HG02981 (cell line): Measurements from ENCODE around the gene COL6A5.
"Not testable (repeated sequence)": the region's sequence is repeated elsewhere in the genome, so short reads cannot be mapped to it uniquely, and the experiment has no call there.

Experiments
- ATAC-seq: cut with Tn5 transposase; IDR thresholded peaks from one replicate; pipeline ENCODE4 v1.9.1; 2021; ENCODE audit warnings: mild to moderate bottlenecking, moderate library complexity; ENCODE audit not compliant: unreplicated experiment

COL6A5 gene

GRCh38 chr3:130345487-130346079 lies at the start of gene COL6A5:
TSS of gene COL6A5 (plus strand) at chr3:130345672. CDS start at chr3:130373639, 27,967 bp downstream.
- ATAC-seq, result no peak

- ATAC-seq, result no peak
Measured at GRCh38 chr3:130299531-130299930, 45.9 kb upstream of the COL6A5 start.

GRCh38 chr3:130300888-130301287 lies 44.6 kb upstream of the COL6A5 start:
- no peak for ATAC-seq

- ATAC-seq, result no peak
Measured at GRCh38 chr3:130310109-130310508, 35.4 kb upstream of the COL6A5 start.

- ATAC-seq, result no peak
Measured at GRCh38 chr3:130312374-130312773, 33.1 kb upstream of the COL6A5 start.

GRCh38 chr3:130316169-130316568 lies 29.3 kb upstream of the COL6A5 start:
- no peak for ATAC-seq

- ATAC-seq, result no peak
Measured at GRCh38 chr3:130323503-130323902, 22.0 kb upstream of the COL6A5 start.

GRCh38 chr3:130340766-130341165 lies 4.7 kb upstream of the COL6A5 start:
- ATAC-seq, result no peak

- ATAC-seq, result no peak
Measured at GRCh38 chr3:130341388-130341787, 4.1 kb upstream of the COL6A5 start.

- ATAC-seq, result no peak
Measured at GRCh38 chr3:130341882-130342281, 3.6 kb upstream of the COL6A5 start.

- ATAC-seq, result no peak
Measured at GRCh38 chr3:130342821-130343661, 2.4 kb upstream of the COL6A5 start.

GRCh38 chr3:130348258-130348657 lies 2.8 kb downstream of the COL6A5 start:
- not testable (repeated sequence) for ATAC-seq

GRCh38 chr3:130354430-130354829 lies 9.0 kb downstream of the COL6A5 start:
- ATAC-seq, result no peak

- ATAC-seq, result no peak
Measured at GRCh38 chr3:130374033-130374432, 28.6 kb downstream of the COL6A5 start.

GRCh38 chr3:130374908-130375307 lies 29.4 kb downstream of the COL6A5 start:
- ATAC-seq, result no peak

- no peak for ATAC-seq
Measured at GRCh38 chr3:130377960-130378676, 32.6 kb downstream of the COL6A5 start.

GRCh38 chr3:130378677-130379191 lies 33.3 kb downstream of the COL6A5 start:
- no peak for ATAC-seq

GRCh38 chr3:130379274-130379673 lies 33.8 kb downstream of the COL6A5 start:
- ATAC-seq, result no peak

- no peak for ATAC-seq
Measured at GRCh38 chr3:130380398-130380797, 34.9 kb downstream of the COL6A5 start.

GRCh38 chr3:130383424-130383823 lies 38.0 kb downstream of the COL6A5 start:
- ATAC-seq, result no peak

- no peak for ATAC-seq
Measured at GRCh38 chr3:130384476-130385025, 39.1 kb downstream of the COL6A5 start.
